ENCODE measurements around the gene KRT9.
"Not testable (repeated sequence)": the region's sequence is repeated elsewhere in the genome, so short reads cannot be mapped to it uniquely, and the experiment has no call there.

The KRT9 gene

GRCh38 chr17:41576740-41577139 is 4.9 kb upstream of the KRT9 start:
- not testable (repeated sequence) for H3K4me3 ChIP-seq (ENCODE audit: low read length in 2 of 2)

GRCh38 chr17:41575336-41575735 is 3.5 kb upstream of the KRT9 start:
- H3K27me3 ChIP-seq (ENCODE audit: control insufficient read depth in 1 of 2, insufficient read depth in 2 of 2, low read length in 2 of 2) = peaks cover 6 to 14% of the 10 kb centered on the region in 2 donors
- H3K27ac ChIP-seq (ENCODE audit: low read length) = no peak overlapping the region

More at GRCh38 chr17:41576740-41577139, 4.9 kb upstream of the KRT9 start:
- not testable (repeated sequence) for H3K9me3 ChIP-seq (ENCODE audit: control insufficient read depth in 2 of 2, low read length in 2 of 2); H3K27ac ChIP-seq (ENCODE audit: low read length); H3K36me3 ChIP-seq (ENCODE audit: control insufficient read depth in 2 of 2, insufficient read depth in 2 of 2, low read length in 2 of 2); H3K4me1 ChIP-seq (ENCODE audit: control insufficient read depth, insufficient read depth, low read length); H3K9ac ChIP-seq (ENCODE audit: low read length in 2 of 2)
- peaks cover 6 to 14% of the 10 kb centered on the region in 2 donors for H3K27me3 ChIP-seq (ENCODE audit: control insufficient read depth in 1 of 2, insufficient read depth in 2 of 2, low read length in 2 of 2)

GRCh38 chr17:41567317-41567716 is 4.5 kb downstream of the KRT9 start:
- Histone ChIP-seq H3K4me3 (ENCODE audit: low read length in 2 of 2) (no peak overlapping the region), H3K36me3 (ENCODE audit: control insufficient read depth in 2 of 2, insufficient read depth in 2 of 2, low read length in 2 of 2) (no peaks in the 10 kb centered on the region), H3K9me3 (ENCODE audit: control insufficient read depth in 2 of 2, low read length in 2 of 2) (peaks cover 0 to 3% of the 10 kb centered on the region in 2 donors), H3K9ac (ENCODE audit: low read length in 2 of 2) (no peak overlapping the region), H3K27me3 (ENCODE audit: control insufficient read depth in 1 of 2, insufficient read depth in 2 of 2, low read length in 2 of 2) (peaks cover 0 to 21% of the 10 kb centered on the region in 2 donors), H3K27ac (ENCODE audit: low read length) (no peak overlapping the region), H3K4me1 (ENCODE audit: control insufficient read depth, insufficient read depth, low read length) (no peaks in the 10 kb centered on the region)

More at GRCh38 chr17:41575336-41575735, 3.5 kb upstream of the KRT9 start:
- no peaks in the 10 kb centered on the region for H3K36me3 ChIP-seq (ENCODE audit: control insufficient read depth in 2 of 2, insufficient read depth in 2 of 2, low read length in 2 of 2)
- H3K9ac ChIP-seq (ENCODE audit: low read length in 2 of 2) = no peak overlapping the region
- H3K9me3 ChIP-seq (ENCODE audit: control insufficient read depth in 2 of 2, low read length in 2 of 2) = no peaks in the 10 kb centered on the region
- no peaks in the 10 kb centered on the region for H3K4me1 ChIP-seq (ENCODE audit: control insufficient read depth, insufficient read depth, low read length)
- H3K4me3 ChIP-seq (ENCODE audit: low read length in 2 of 2) = no peak overlapping the region

GRCh38 chr17:41565338-41565737 is 6.5 kb downstream of the KRT9 start:
- Histone ChIP-seq H3K27me3 (ENCODE audit: control insufficient read depth in 1 of 2, insufficient read depth in 2 of 2, low read length in 2 of 2) (peaks cover 0 to 20% of the 10 kb centered on the region in 2 donors), H3K4me1 (ENCODE audit: control insufficient read depth, insufficient read depth, low read length) (no peaks in the 10 kb centered on the region), H3K4me3 (ENCODE audit: low read length in 2 of 2) (no peak overlapping the region), H3K9me3 (ENCODE audit: control insufficient read depth in 2 of 2, low read length in 2 of 2) (peaks cover 0 to 3% of the 10 kb centered on the region in 2 donors), H3K27ac (ENCODE audit: low read length) (no peak overlapping the region), H3K9ac (ENCODE audit: low read length in 2 of 2) (no peak overlapping the region), H3K36me3 (ENCODE audit: control insufficient read depth in 2 of 2, insufficient read depth in 2 of 2, low read length in 2 of 2) (no peaks in the 10 kb centered on the region)

- Histone ChIP-seq H3K9me3 (ENCODE audit: control insufficient read depth in 2 of 2, low read length in 2 of 2) (peaks cover 0 to 3% of the 10 kb centered on the region in 2 donors), H3K4me1 (ENCODE audit: control insufficient read depth, insufficient read depth, low read length) (no peaks in the 10 kb centered on the region), H3K36me3 (ENCODE audit: control insufficient read depth in 2 of 2, insufficient read depth in 2 of 2, low read length in 2 of 2) (no peaks in the 10 kb centered on the region), H3K9ac (ENCODE audit: low read length in 2 of 2) (no peak overlapping the region), H3K4me3 (ENCODE audit: low read length in 2 of 2) (no peak overlapping the region), H3K27me3 (ENCODE audit: control insufficient read depth in 1 of 2, insufficient read depth in 2 of 2, low read length in 2 of 2) (peaks cover 0 to 21% of the 10 kb centered on the region in 2 donors), H3K27ac (ENCODE audit: low read length) (no peak overlapping the region)
These were observed 8.2 kb downstream of the KRT9 start for GRCh38 chr17:41563607-41564170.

- Histone ChIP-seq H3K36me3 (ENCODE audit: control insufficient read depth in 2 of 2, insufficient read depth in 2 of 2, low read length in 2 of 2) (no peaks in the 10 kb centered on the region), H3K27ac (ENCODE audit: low read length) (no peak overlapping the region), H3K9me3 (ENCODE audit: control insufficient read depth in 2 of 2, low read length in 2 of 2) (no peaks in the 10 kb centered on the region), H3K4me1 (ENCODE audit: control insufficient read depth, insufficient read depth, low read length) (no peaks in the 10 kb centered on the region), H3K4me3 (ENCODE audit: low read length in 2 of 2) (no peak overlapping the region), H3K9ac (ENCODE audit: low read length in 2 of 2) (no peak overlapping the region), H3K27me3 (ENCODE audit: control insufficient read depth in 1 of 2, insufficient read depth in 2 of 2, low read length in 2 of 2) (peaks cover 0 to 18% of the 10 kb centered on the region in 2 donors)
These were observed 10.3 kb downstream of the KRT9 start for GRCh38 chr17:41561554-41561953.

- no peaks in the 10 kb centered on the region for H3K9me3 ChIP-seq (ENCODE audit: control insufficient read depth in 2 of 2, low read length in 2 of 2)
- H3K4me1 ChIP-seq (ENCODE audit: control insufficient read depth, insufficient read depth, low read length) = no peaks in the 10 kb centered on the region
- no peaks in the 10 kb centered on the region for H3K36me3 ChIP-seq (ENCODE audit: control insufficient read depth in 2 of 2, insufficient read depth in 2 of 2, low read length in 2 of 2)
- H3K9ac ChIP-seq (ENCODE audit: low read length in 2 of 2) = no peak overlapping the region
- no peak overlapping the region for H3K27ac ChIP-seq (ENCODE audit: low read length)
- no peak overlapping the region for H3K4me3 ChIP-seq (ENCODE audit: low read length in 2 of 2)
- H3K27me3 ChIP-seq (ENCODE audit: control insufficient read depth in 1 of 2, insufficient read depth in 2 of 2, low read length in 2 of 2) = peaks cover 0 to 10% of the 10 kb centered on the region in 2 donors
These were observed 12.3 kb downstream of the KRT9 start for GRCh38 chr17:41559548-41559947.

- no peak overlapping the region for H3K27ac ChIP-seq (ENCODE audit: low read length)
- H3K9me3 ChIP-seq (ENCODE audit: control insufficient read depth in 2 of 2, low read length in 2 of 2) = no peaks in the 10 kb centered on the region
- H3K36me3 ChIP-seq (ENCODE audit: control insufficient read depth in 2 of 2, insufficient read depth in 2 of 2, low read length in 2 of 2) = no peaks in the 10 kb centered on the region
- peaks cover 0 to 8% of the 10 kb centered on the region in 2 donors for H3K27me3 ChIP-seq (ENCODE audit: control insufficient read depth in 1 of 2, insufficient read depth in 2 of 2, low read length in 2 of 2)
- H3K4me1 ChIP-seq (ENCODE audit: control insufficient read depth, insufficient read depth, low read length) = no peaks in the 10 kb centered on the region
- no peak overlapping the region for H3K4me3 ChIP-seq (ENCODE audit: low read length in 2 of 2)
- no peak overlapping the region for H3K9ac ChIP-seq (ENCODE audit: low read length in 2 of 2)
These were observed 14.9 kb downstream of the KRT9 start for GRCh38 chr17:41556931-41557330.

- no peak overlapping the region for H3K9ac ChIP-seq (ENCODE audit: low read length in 2 of 2)
- no peak overlapping the region for H3K4me3 ChIP-seq (ENCODE audit: low read length in 2 of 2)
- no peak overlapping the region for H3K27ac ChIP-seq (ENCODE audit: low read length)
- H3K36me3 ChIP-seq (ENCODE audit: control insufficient read depth in 2 of 2, insufficient read depth in 2 of 2, low read length in 2 of 2) = no peaks in the 10 kb centered on the region
- H3K4me1 ChIP-seq (ENCODE audit: control insufficient read depth, insufficient read depth, low read length) = no peaks in the 10 kb centered on the region
- no peaks in the 10 kb centered on the region for H3K9me3 ChIP-seq (ENCODE audit: control insufficient read depth in 2 of 2, low read length in 2 of 2)
- H3K27me3 ChIP-seq (ENCODE audit: control insufficient read depth in 1 of 2, insufficient read depth in 2 of 2, low read length in 2 of 2) = peaks cover 0 to 9% of the 10 kb centered on the region in 2 donors
These were observed 15.6 kb downstream of the KRT9 start for GRCh38 chr17:41556306-41556705.

- no peak overlapping the region for H3K27ac ChIP-seq (ENCODE audit: low read length)
These were observed 16.6 kb downstream of the KRT9 start for GRCh38 chr17:41555105-41555887.

More at GRCh38 chr17:41555105-41555887, 16.6 kb downstream of the KRT9 start:
- H3K9ac ChIP-seq (ENCODE audit: low read length in 2 of 2) = no peak overlapping the region
- no peaks in the 10 kb centered on the region for H3K36me3 ChIP-seq (ENCODE audit: control insufficient read depth in 2 of 2, insufficient read depth in 2 of 2, low read length in 2 of 2)
- H3K4me3 ChIP-seq (ENCODE audit: low read length in 2 of 2) = no peak overlapping the region
- peaks cover 0 to 9% of the 10 kb centered on the region in 2 donors for H3K27me3 ChIP-seq (ENCODE audit: control insufficient read depth in 1 of 2, insufficient read depth in 2 of 2, low read length in 2 of 2)
- H3K9me3 ChIP-seq (ENCODE audit: control insufficient read depth in 2 of 2, low read length in 2 of 2) = no peaks in the 10 kb centered on the region
- H3K4me1 ChIP-seq (ENCODE audit: control insufficient read depth, insufficient read depth, low read length) = no peaks in the 10 kb centered on the region
